Measurements from ENCODE around the gene TANGO2.

- TF ChIP-seq POLR2A (IDR thresholded peaks at IDR 0.05): no peak
- TF ChIP-seq CTCF (IDR thresholded peaks at IDR 0.05): no peak
Observed at GRCh38 chr22:20036535-20037392, 15.9 kb downstream of the TANGO2 start.
